Measurements from ENCODE around the gene SLC25A25. TPM values are rescaled to one million over a fixed set of nuclear protein-coding genes. Genes with fewer than 3 reads are reported as not detected.

Gene SLC25A25
- total and polyA plus RNA-seq, 9 of the 15 experiments (the other 6 are each of a cell fraction or from before 2014, with no cell fraction given): 0.07 to 35.9 (median 23.2) TPM

- BruUV-seq (replicated peaks): no TSS peak
- H3K36me3 ChIP-seq (ENCODE audit: control insufficient read depth, insufficient read depth, low read length): peaks cover 40% of the 10 kb centered on the region; the same call in 2 of the 3 replicates
- WGBS (ENCODE audit: insufficient coverage, low coverage, missing lambda C conversion rate): 94% methylated on average over 16 of the region's 16 CpGs
- POLR2A ChIA-PET: interaction anchor here (0.6 to 2.0 kb wide), 10 partner anchors 9 to 340 kb away, joined by 3 to 14 read pairs (median 4); partner anchors contain the start of genes NAIF1 and ODF2
- intact Hi-C loops (cut with micrococcal nuclease): loop anchor here (1.0 to 5.0 kb wide), 4 partner anchors 34 to 173 kb away; partner anchors contain the start of genes NAIF1 and SLC25A25
- no peaks in the 10 kb centered on the region for H3K27me3 ChIP-seq (ENCODE audit: control insufficient read depth in 2 of 2, insufficient read depth in 2 of 2, low read length in 2 of 2)
- peak overlapping the region; percentile 58 to 85; a peak in 3 of 4 replicates for H3K9ac ChIP-seq (ENCODE audit: insufficient read depth in 1 of 2, low read depth in 2 of 2, low read length in 2 of 2)
- in situ Hi-C loops (cut with MboI): loop anchor here (5.0 kb wide), 1 partner anchor 179 kb away; the partner anchor contains the start of gene DPM2
- peak overlapping the region; percentile 76 for H3K27ac ChIP-seq (ENCODE audit: extremely low read depth, low read depth, low read length)
- peaks cover 24 to 66% of the 10 kb centered on the region in 2 experiments; a peak in 4 of 5 replicates for H3K4me1 ChIP-seq (replicated peaks in 1 of 2; ENCODE audit: control insufficient read depth in 2 of 2, insufficient read depth in 2 of 2, low read length in 2 of 2)
- no peak overlapping the region; the same call in 1 of the 2 replicates for H3K4me2 ChIP-seq (ENCODE audit: insufficient read depth, low read length)
- H4K20me1 ChIP-seq (replicated peaks; ENCODE audit: control insufficient read depth, insufficient read depth, low read length): no peaks in the 10 kb centered on the region
- no peaks in the 10 kb centered on the region; the same call in 2 of the 3 replicates for H3K79me2 ChIP-seq (ENCODE audit: control insufficient read depth, insufficient read depth, low read length)
- ATAC-seq: no peak
- FAIRE-seq: peak; percentile 70
- no peak for DNase-seq (ENCODE audit: extremely low read depth in 1 of 4, low spot score in 3 of 4)
- H3K9me3 ChIP-seq (replicated peaks; ENCODE audit: control insufficient read depth, insufficient read depth, low read depth, low read length): no peaks in the 10 kb centered on the region; the same call in 1 of the 2 replicates
- CTCF ChIA-PET (ENCODE audit: low intra/inter-chr PET ratio): interaction anchor here (0.7 to 3.3 kb wide), 4 partner anchors 45 to 173 kb away, joined by 3 to 57 read pairs (median 4); no protein-coding TSS in a partner anchor
- no peak overlapping the region for H2AFZ ChIP-seq (ENCODE audit: low read depth, low read length)
- H3K9me1 ChIP-seq (ENCODE audit: control insufficient read depth, insufficient read depth, low read length): no peaks in the 10 kb centered on the region
- H3K4me3 ChIP-seq: no peak overlapping the region
- TF ChIP-seq GTF2B (IDR thresholded peaks at IDR 0.05; ENCODE audit: extremely low read depth, insufficient read length): no peak
- TF ChIP-seq, protein P1, sequence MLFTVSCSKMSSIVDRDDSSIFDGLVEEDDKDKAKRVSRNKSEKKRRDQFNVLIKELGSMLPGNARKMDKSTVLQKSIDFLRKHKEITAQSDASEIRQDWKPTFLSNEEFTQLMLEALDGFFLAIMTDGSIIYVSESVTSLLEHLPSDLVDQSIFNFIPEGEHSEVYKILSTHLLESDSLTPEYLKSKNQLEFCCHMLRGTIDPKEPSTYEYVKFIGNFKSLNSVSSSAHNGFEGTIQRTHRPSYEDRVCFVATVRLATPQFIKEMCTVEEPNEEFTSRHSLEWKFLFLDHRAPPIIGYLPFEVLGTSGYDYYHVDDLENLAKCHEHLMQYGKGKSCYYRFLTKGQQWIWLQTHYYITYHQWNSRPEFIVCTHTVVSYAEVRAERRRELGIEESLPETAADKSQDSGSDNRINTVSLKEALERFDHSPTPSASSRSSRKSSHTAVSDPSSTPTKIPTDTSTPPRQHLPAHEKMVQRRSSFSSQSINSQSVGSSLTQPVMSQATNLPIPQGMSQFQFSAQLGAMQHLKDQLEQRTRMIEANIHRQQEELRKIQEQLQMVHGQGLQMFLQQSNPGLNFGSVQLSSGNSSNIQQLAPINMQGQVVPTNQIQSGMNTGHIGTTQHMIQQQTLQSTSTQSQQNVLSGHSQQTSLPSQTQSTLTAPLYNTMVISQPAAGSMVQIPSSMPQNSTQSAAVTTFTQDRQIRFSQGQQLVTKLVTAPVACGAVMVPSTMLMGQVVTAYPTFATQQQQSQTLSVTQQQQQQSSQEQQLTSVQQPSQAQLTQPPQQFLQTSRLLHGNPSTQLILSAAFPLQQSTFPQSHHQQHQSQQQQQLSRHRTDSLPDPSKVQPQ (CRISPR knock-in tag; IDR thresholded peaks at IDR 0.05; ENCODE audit: borderline replicate concordance): no peak
- TF ChIP-seq ZBED1 (IDR thresholded peaks at IDR 0.05): no peak
- TF ChIP-seq BCOR (IDR thresholded peaks at IDR 0.05): peak; percentile 93
- TF ChIP-seq RNF2 (IDR thresholded peaks at IDR 0.05): no peak
- no peak for TF ChIP-seq ZNF696 (CRISPR knock-in tag; conservative IDR thresholded peaks at IDR 0.05)
- peak; percentile 100 for TF ChIP-seq ZNF121 (CRISPR knock-in tag; conservative IDR thresholded peaks at IDR 0.05)
- peak; percentile 56 for TF ChIP-seq RBM25 (IDR thresholded peaks at IDR 0.05; ENCODE audit: low read depth, low read length, severe bottlenecking)
- TF ChIP-seq NFRKB (IDR thresholded peaks at IDR 0.05; ENCODE audit: low read depth): no peak
- 0 out of 2 replicates have a peak, but pooled peaks have one; percentile 35 for TF ChIP-seq HDAC2 (IDR thresholded peaks at IDR 0.05)
- no peak for TF ChIP-seq SREBF2 (CRISPR knock-in tag; IDR thresholded peaks at IDR 0.05)
- peak; percentile 35; the same call in 1 of the 2 replicates for TF ChIP-seq POLR2G (IDR thresholded peaks at IDR 0.05; ENCODE audit: low read depth, low read length)
- peak; percentile 72; the same call in 1 of the 2 replicates for TF ChIP-seq SMARCA5 (IDR thresholded peaks at IDR 0.05)
- TF ChIP-seq RBM14 (IDR thresholded peaks at IDR 0.05; ENCODE audit: borderline replicate concordance, insufficient read depth, low read depth, low read length): no peak
- TF ChIP-seq CBX8 (IDR thresholded peaks at IDR 0.05; ENCODE audit: borderline replicate concordance, extremely low read depth, low read depth, low read length, poor library complexity, severe bottlenecking): no peak
- peak in 1 of 2 experiments; percentile 8; a peak in 2 of 4 replicates for TF ChIP-seq KDM1A (IDR thresholded peaks at IDR 0.05)
- TF ChIP-seq PHF20 (IDR thresholded peaks at IDR 0.05; ENCODE audit: partially characterized antibody): peak; percentile 58
These were observed 48.4 kb downstream of the SLC25A25 start for GRCh38 chr9:128116104-128117083.
